Fibroblast of pulmonary artery (primary cell): ENCODE measurements around the gene LETM1.

Source experiments
- DNase-seq: peaks from one replicate; pipeline ENCODE4 v3.0.0-alpha.2; 2010; ENCODE audit warnings: low read depth
- H3K4me3 ChIP-seq: replicated peaks from 2 replicates; pipeline ENCODE4 v1.5.1; 2011; ENCODE audit warnings: low read depth, mild to moderate bottlenecking, control low read depth, low read length, moderate library complexity
- TF ChIP-seq, protein P1 (sequence below): IDR thresholded peaks from 2 replicates; pipeline ENCODE4 v1.5.1; 2011; ENCODE audit warnings: mild to moderate bottlenecking, control low read depth, low read length, inconsistent platforms; ENCODE audit errors: missing control alignments

Gene LETM1

GRCh38 chr4:1767770-1768366 is 88.1 kb downstream of the LETM1 start:
- DNase-seq: peak; percentile 38
- TF ChIP-seq, protein P1, sequence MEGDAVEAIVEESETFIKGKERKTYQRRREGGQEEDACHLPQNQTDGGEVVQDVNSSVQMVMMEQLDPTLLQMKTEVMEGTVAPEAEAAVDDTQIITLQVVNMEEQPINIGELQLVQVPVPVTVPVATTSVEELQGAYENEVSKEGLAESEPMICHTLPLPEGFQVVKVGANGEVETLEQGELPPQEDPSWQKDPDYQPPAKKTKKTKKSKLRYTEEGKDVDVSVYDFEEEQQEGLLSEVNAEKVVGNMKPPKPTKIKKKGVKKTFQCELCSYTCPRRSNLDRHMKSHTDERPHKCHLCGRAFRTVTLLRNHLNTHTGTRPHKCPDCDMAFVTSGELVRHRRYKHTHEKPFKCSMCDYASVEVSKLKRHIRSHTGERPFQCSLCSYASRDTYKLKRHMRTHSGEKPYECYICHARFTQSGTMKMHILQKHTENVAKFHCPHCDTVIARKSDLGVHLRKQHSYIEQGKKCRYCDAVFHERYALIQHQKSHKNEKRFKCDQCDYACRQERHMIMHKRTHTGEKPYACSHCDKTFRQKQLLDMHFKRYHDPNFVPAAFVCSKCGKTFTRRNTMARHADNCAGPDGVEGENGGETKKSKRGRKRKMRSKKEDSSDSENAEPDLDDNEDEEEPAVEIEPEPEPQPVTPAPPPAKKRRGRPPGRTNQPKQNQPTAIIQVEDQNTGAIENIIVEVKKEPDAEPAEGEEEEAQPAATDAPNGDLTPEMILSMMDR: peak; percentile 28
- peak overlapping the region; percentile 29 for H3K4me3 ChIP-seq

DNA sequence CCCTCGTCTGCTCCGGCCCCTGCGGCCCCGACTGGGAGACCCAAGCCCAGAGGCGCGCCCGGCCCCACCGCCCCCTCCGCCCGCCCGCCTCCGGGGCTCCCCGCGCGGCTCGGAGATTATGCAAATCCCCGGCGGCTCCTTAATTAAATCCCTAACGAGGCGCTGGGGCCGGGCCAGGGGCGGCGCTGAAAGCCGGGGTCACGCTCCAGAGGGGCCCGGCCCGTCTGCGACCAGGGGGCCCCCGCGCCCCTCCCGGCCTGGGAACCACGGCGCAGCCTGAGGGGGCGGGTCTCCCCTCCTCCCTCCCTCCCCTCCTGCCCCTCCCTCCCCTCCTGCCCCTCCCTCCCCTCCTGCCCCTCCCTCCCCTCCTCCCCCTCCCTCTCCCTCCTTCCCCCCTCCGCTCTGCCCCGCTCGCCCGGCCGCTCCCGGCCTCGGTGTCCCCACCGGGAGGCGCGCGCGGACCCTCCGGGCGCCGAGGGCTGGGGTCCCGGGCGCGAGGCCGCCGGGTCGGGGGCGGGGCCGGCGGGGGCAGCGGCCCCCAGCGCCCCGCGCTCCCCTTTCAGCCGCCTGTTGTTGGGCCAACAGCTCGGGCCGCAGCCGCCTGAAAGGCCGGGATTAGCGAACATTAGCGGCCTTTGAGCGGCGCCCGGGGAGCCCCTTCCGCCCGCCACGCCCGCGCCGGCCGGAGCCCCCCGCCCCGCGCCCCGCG is 88.7 kb downstream of the LETM1 start:
- peak overlapping the region; percentile 29 for H3K4me3 ChIP-seq
- TF ChIP-seq, protein P1: no peak
- DNase-seq: peak; percentile 15

DNA sequence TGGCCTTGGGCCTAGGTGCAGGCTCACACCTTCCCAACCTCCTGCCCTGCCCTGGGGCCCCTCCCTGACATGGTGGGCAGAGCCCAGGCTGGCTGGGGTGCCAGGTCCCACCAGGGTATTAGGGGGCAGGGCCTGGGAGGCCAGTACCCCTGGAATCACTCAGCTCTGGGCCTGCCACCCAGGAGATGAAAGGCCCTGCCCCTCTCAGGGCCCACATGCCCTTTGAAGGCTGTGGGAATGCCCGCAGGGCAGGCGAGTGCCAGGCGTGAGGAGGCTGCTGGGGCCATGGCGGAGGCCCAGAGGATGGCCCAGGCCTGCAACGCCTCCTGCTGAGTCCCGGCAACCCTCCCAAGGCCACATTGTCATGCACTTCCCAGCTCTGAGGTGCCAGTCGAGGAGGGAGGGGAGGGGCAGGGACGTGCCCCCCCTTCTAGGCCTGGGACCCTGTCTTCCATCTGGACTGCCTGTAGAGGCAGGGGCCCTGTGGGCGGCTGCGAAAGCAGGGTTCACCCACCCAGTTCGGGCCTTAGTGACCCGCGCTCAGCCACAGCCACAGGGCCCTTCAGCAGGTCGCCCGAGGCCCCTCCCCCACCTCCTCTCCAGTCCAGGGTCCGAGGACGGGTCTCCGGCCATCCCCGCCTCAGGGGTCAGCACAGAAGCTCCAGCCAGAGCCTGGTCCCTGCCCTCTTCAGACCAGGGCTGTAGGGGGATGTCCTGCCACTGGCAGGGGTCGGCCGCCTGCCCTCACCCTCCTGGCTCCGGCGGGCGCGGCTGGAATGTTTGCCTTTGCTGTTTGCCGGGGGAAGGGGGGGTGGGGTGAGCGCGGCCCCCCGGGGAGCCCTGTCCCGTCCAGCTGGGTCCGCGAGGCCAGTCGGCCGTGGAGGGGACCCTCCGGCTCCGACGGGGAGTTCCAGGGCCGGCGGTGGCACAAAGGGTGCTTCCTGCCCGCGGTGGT is 89.6 kb downstream of the LETM1 start:
- TF ChIP-seq, protein P1: no peak
- no peak overlapping the region for H3K4me3 ChIP-seq
- DNase-seq: no peak

DNA sequence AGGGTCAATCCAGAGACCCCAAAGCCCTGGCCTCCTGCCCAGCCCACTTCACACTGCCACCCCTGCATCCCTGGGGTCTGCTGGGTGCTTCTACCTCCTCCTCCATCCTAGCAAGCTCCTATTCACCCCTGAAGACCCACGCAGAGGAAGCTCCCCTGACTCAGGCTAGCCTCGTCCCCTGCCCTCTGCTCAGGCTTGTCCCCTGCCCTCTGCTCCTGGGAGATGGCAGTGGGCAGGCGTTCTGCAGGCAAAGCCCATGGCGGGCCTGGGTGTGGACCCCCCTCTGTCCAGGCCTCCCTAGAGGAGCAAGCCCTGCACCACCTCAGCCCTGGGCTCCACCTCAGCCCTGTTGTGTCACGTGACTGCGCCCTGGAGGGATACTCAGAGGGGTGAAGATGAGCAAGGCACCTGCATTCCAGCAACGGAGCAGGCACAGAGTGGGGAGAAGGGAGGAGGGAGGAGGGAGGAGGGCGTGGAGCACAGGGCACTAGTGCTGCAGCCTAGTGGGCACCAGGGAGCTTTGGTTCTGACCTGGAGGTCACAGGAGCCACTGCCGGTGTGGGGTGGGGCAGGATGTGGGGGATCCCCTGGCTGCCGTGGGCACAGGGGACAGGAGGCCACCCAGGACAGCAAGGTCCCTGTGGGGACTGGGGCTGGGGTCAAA is 90.4 kb downstream of the LETM1 start:
- no peak overlapping the region for H3K4me3 ChIP-seq
- no peak for DNase-seq
- TF ChIP-seq, protein P1: no peak

DNA sequence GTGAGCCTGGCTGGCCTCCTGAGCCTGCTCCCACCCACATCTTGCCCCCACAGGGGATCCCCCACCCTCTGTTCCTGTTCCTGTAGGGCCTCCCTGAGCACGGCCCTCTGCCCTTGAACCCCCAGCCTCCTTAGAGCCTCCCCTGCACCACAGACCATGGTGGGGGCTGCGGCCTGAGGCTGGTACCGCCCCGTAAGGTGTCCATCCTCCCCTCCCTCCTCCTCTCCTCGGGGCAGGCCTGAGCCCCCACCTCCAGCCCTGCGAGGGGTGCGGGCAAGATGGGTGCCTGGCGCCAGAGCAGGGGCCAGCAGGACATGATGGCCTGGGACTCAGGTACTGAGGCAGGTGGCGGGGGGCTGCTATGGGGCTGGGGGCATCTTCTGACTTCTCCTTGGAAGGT is 91.3 kb downstream of the LETM1 start:
- DNase-seq: no peak
- no peak overlapping the region for H3K4me3 ChIP-seq
- TF ChIP-seq, protein P1: no peak

DNA sequence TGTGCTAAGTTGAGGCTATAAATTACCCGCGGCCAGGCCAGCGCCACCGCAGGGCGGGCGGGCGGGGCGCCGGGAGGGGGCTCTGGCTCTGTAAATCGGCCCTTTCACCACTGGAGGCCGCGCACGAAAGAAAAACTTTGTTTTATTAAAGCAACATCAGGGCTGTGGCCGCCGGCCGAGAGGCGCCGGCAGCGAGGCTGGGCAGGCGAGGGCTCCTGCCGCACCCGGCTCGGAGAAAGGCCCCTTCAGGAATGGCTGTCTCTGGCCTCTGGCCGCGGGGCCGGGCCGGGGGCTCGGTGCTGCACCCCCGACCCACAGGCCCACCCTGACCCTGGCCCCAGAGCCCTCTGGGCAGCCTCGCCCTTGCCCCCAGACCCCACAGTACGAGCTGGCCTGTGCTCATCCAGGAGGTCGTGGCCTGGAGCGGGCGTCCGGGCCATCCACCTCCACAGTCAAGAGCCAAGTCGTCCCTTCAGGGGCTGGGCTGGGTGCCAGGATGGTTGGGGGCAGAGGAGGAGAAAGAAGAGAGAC is 92.3 kb downstream of the LETM1 start:
- DNase-seq: peak; percentile 39
- TF ChIP-seq, protein P1: no peak
- no peak overlapping the region for H3K4me3 ChIP-seq
